H9 (cell line): ENCODE results near the gene ANGEL2. TPM values are rescaled to one million over a fixed set of nuclear protein-coding genes. Genes with fewer than 3 reads are reported as not detected.

Experiments used
- DNase-seq: peaks from one replicate; pipeline ENCODE4 v3.0.0-alpha.2; 2017
- H2AFZ ChIP-seq: one replicate; pipeline ENCODE4 v1.6.1; 2013; ENCODE audit warnings: mild to moderate bottlenecking, low read length, control low read depth, moderate library complexity
- H2AK5ac ChIP-seq: 2 replicates; pipeline ENCODE4 v1.6.1; 2013; ENCODE audit warnings: low read length, control low read depth, mixed read lengths; ENCODE audit not compliant: insufficient read length
- H2BK120ac ChIP-seq: one replicate; pipeline ENCODE4 v1.6.1; 2013; ENCODE audit warnings: low read depth, mild to moderate bottlenecking, low read length, control low read depth, inconsistent platforms; ENCODE audit not compliant: poor library complexity, severe bottlenecking
- H2BK12ac ChIP-seq: 2 replicates; pipeline ENCODE4 v1.6.1; 2013; ENCODE audit warnings: low read length, control low read depth, mixed read lengths, low read depth; ENCODE audit not compliant: insufficient read length
- H2BK15ac ChIP-seq: 2 replicates; pipeline ENCODE4 v1.6.1; 2013; ENCODE audit warnings: low read depth, low read length, control low read depth
- H2BK20ac ChIP-seq: one replicate; pipeline ENCODE4 v1.6.1; 2013; ENCODE audit warnings: low read depth, mild to moderate bottlenecking, low read length, control low read depth, inconsistent platforms; ENCODE audit not compliant: poor library complexity, severe bottlenecking
- H2BK5ac ChIP-seq: 2 replicates; pipeline ENCODE4 v1.6.1; 2013; ENCODE audit warnings: low read length, control low read depth, mixed read lengths; ENCODE audit not compliant: insufficient read length
- H3K14ac ChIP-seq: 2 replicates; pipeline ENCODE4 v1.6.1; 2013; ENCODE audit warnings: low read length, control low read depth; ENCODE audit not compliant: insufficient read depth
- H3K18ac ChIP-seq: 2 replicates; pipeline ENCODE4 v1.6.1; 2013; ENCODE audit warnings: low read depth, mild to moderate bottlenecking, mixed read lengths, low read length, control low read depth; ENCODE audit not compliant: insufficient read length
- H3K23ac ChIP-seq: 2 replicates; pipeline ENCODE4 v1.6.1; 2013; ENCODE audit warnings: low read length, control low read depth, mixed read lengths, low read depth; ENCODE audit not compliant: insufficient read length
- H3K23me2 ChIP-seq: 2 replicates; pipeline ENCODE4 v1.6.1; 2013; ENCODE audit warnings: low read depth, mild to moderate bottlenecking, mixed read lengths, low read length, control low read depth; ENCODE audit not compliant: insufficient read length, poor library complexity, severe bottlenecking
- H3K27ac ChIP-seq: 2 replicates; pipeline ENCODE4 v1.5.1; 2013; ENCODE audit warnings: low read length, control low read depth, mixed read lengths, low read depth; ENCODE audit not compliant: insufficient read length
- H3K27me3 ChIP-seq: 2 replicates; pipeline ENCODE4 v1.6.1; 2013; ENCODE audit warnings: low read length, control low read depth, inconsistent platforms; ENCODE audit not compliant: insufficient read depth
- H3K4ac ChIP-seq: 2 replicates; pipeline ENCODE4 v1.6.1; 2013; ENCODE audit warnings: low read depth, mild to moderate bottlenecking, control low read depth, inconsistent platforms, low read length, moderate library complexity
- H3K4me1 ChIP-seq: 2 replicates; pipeline ENCODE4 v1.6.1; 2013; ENCODE audit warnings: low read length, control low read depth, inconsistent platforms; ENCODE audit not compliant: insufficient read depth
- H3K4me2 ChIP-seq: 2 replicates; pipeline ENCODE4 v1.6.1; 2013; ENCODE audit warnings: low read length, control low read depth, mixed read lengths; ENCODE audit not compliant: insufficient read length, insufficient read depth
- H3K56ac ChIP-seq: 2 replicates; pipeline ENCODE4 v1.6.1; 2013; ENCODE audit warnings: low read depth, mild to moderate bottlenecking, mixed read lengths, low read length, control low read depth; ENCODE audit not compliant: insufficient read length
- H3K79me1 ChIP-seq: 2 replicates; pipeline ENCODE4 v1.6.1; 2013; ENCODE audit warnings: low read depth, mild to moderate bottlenecking, moderate library complexity, low read length, control low read depth, inconsistent platforms; ENCODE audit not compliant: insufficient read depth, poor library complexity, severe bottlenecking
- H3K79me2 ChIP-seq: 2 replicates; pipeline ENCODE4 v1.6.1; 2013; ENCODE audit warnings: low read length, control low read depth, inconsistent platforms; ENCODE audit not compliant: insufficient read depth
- H3K9ac ChIP-seq: 2 replicates; pipeline ENCODE4 v1.6.1; 2013; ENCODE audit warnings: low read length, control low read depth, mixed read lengths; ENCODE audit not compliant: insufficient read length; ENCODE audit errors: extremely low read depth
- H3K9me3 ChIP-seq: one replicate; pipeline ENCODE4 v1.6.1; 2013; ENCODE audit warnings: low read depth, low read length, inconsistent platforms; ENCODE audit not compliant: control insufficient read depth
- H3T11ph ChIP-seq: one replicate; pipeline ENCODE4 v1.6.1; 2013; ENCODE audit warnings: mild to moderate bottlenecking, low read length, control low read depth, inconsistent platforms
- H4K20me1 ChIP-seq: one replicate; pipeline ENCODE4 v1.6.1; 2013; ENCODE audit not compliant: control insufficient read depth, insufficient read length, insufficient read depth
- H4K5ac ChIP-seq: 2 replicates; pipeline ENCODE4 v1.6.1; 2013; ENCODE audit warnings: low read depth, mild to moderate bottlenecking, mixed read lengths, low read length, control low read depth; ENCODE audit not compliant: insufficient read length
- H4K8ac ChIP-seq: replicated peaks from 2 replicates; pipeline ENCODE4 v1.6.1; 2013; ENCODE audit warnings: low read length, control low read depth, mixed read lengths, low read depth; ENCODE audit not compliant: insufficient read length
- H4K91ac ChIP-seq: 2 replicates; pipeline ENCODE4 v1.6.1; 2013; ENCODE audit warnings: low read depth, mild to moderate bottlenecking, moderate library complexity, mixed read lengths, low read length, control low read depth; ENCODE audit not compliant: insufficient read length
- H3K27ac Mint-ChIP-seq, 3 experiments: 2 replicates in 2 of 3; 3 replicates in 1 of 3; pipeline ENCODE4 v1.8.0; 2020 to 2021; ENCODE audit warnings: mixed read lengths in 3 of 3, mild to moderate bottlenecking in 1 of 3, moderate library complexity in 1 of 3
- H3K27me3 Mint-ChIP-seq: 2 replicates; pipeline ENCODE4 v1.8.0; 2021; ENCODE audit warnings: low read depth, mild to moderate bottlenecking, moderate library complexity, mixed read lengths
- H3K36me3 Mint-ChIP-seq, 3 experiments: 2 replicates in 2 of 3; 3 replicates in 1 of 3; pipeline ENCODE4 v1.8.0; 2020 to 2021; ENCODE audit warnings: low read depth in 3 of 3, mixed read lengths in 3 of 3; ENCODE audit not compliant: insufficient read depth in 1 of 3
- H3K4me1 Mint-ChIP-seq, 2 experiments: 2 replicates each; pipeline ENCODE4 v1.8.0; 2020; ENCODE audit warnings: mixed read lengths in 2 of 2
- H3K4me3 Mint-ChIP-seq, 2 experiments: 2 replicates in 1 of 2; 3 replicates in 1 of 2; pipeline ENCODE4 v1.8.0; 2020 to 2021; ENCODE audit warnings: mild to moderate bottlenecking in 2 of 2, mixed read lengths in 2 of 2, moderate library complexity in 1 of 2
- H3K9me3 Mint-ChIP-seq, 2 experiments: 2 replicates in 1 of 2; 3 replicates in 1 of 2; pipeline ENCODE4 v1.8.0; 2020; ENCODE audit warnings: mild to moderate bottlenecking in 2 of 2, mixed read lengths in 2 of 2, moderate library complexity in 1 of 2
- CTCF ChIP-seq: fragments of 200-600 bp; sonication (generic); conservative IDR thresholded peaks from 3 replicates; pipeline ENCODE4 v1.8.0; 2021; ENCODE audit warnings: antibody characterized with exemption, mild to moderate bottlenecking
- WGBS: extraction: QIAGEN DNeasy Blood & Tissue Kit; methylation state at CpG from one replicate; pipeline ENCODE4 v1.1.7; 2013; ENCODE audit warnings: missing lambda C conversion rate, low lambda C conversion rate, mixed read lengths; ENCODE audit not compliant: insufficient read length; ENCODE audit errors: extremely low coverage; 5-methylcytosine and 5-hydroxymethylcytosine counted together
- total RNA-seq: library from RNA; stranded (reverse); gene quantifications from 2 replicates; pipeline ENCODE4 v1.2.1, GENCODE V29; 2021

ANGEL2 gene
- total RNA-seq, 1 experiment from 2014 or later = 47.8 TPM

DNA sequence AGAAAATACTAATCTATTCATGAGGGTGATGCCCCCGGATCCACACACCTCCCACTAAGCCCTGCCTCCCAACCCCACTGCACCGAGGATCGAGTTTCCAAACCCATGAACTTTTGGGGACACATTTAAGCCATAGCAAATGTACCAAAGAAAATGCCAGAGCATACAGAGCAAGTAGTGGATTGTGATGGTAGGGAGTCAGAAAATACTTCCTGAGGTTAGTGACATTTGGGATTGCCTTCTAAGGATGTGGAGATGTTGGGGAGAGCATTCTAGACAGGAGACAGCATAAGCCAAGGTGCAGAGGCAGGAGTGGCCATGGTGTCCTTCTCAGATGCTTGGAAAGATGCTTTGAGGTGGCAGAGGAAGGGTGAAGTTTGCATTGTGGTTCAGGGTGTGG lies 32.2 kb downstream of the ANGEL2 start:
- no peak overlapping the region for H3K56ac ChIP-seq
- H3K23me2 ChIP-seq = no peaks in the 10 kb centered on the region
- H3K36me3 Mint-ChIP-seq = peaks cover 45 to 86% (median 49%) of the 10 kb centered on the region in 3 experiments; a peak in 6 of 7 replicates
- no peak overlapping the region for H3K18ac ChIP-seq
- H3K4ac ChIP-seq = no peak overlapping the region
- H2BK12ac ChIP-seq = no peak overlapping the region
- WGBS = no CpG with 5 or more reads among the region's 3 CpGs
- peak; percentile 21 for DNase-seq
- H4K5ac ChIP-seq = no peak overlapping the region
- no peaks in the 10 kb centered on the region for H3K27me3 Mint-ChIP-seq
- no peak overlapping the region for H3K14ac ChIP-seq
- peaks cover 7% of the 10 kb centered on the region; the same call in 1 of the 2 replicates for H3K4me1 ChIP-seq
- H2BK20ac ChIP-seq = no peak overlapping the region
- no peaks in the 10 kb centered on the region for H3K9me3 Mint-ChIP-seq
- no peaks in the 10 kb centered on the region for H3K79me1 ChIP-seq
- H4K91ac ChIP-seq = no peak overlapping the region
- H2BK120ac ChIP-seq = no peak overlapping the region
- H3K27ac Mint-ChIP-seq = no peak overlapping the region
- H3T11ph ChIP-seq = no peak overlapping the region
- H3K79me2 ChIP-seq = no peaks in the 10 kb centered on the region
- no peak overlapping the region for H3K4me2 ChIP-seq
- no peaks in the 10 kb centered on the region for H3K27me3 ChIP-seq
- no peak overlapping the region for H2BK15ac ChIP-seq
- no peak overlapping the region for H3K4me3 Mint-ChIP-seq
- no peak overlapping the region for H2BK5ac ChIP-seq
- no peak overlapping the region for H2AFZ ChIP-seq
- H3K23ac ChIP-seq = no peak overlapping the region
- peaks cover 32 to 45% of the 10 kb centered on the region in 2 experiments for H3K4me1 Mint-ChIP-seq
- H4K8ac ChIP-seq = no peak overlapping the region
- H3K9me3 ChIP-seq = no peaks in the 10 kb centered on the region
- no peak for TF ChIP-seq CTCF
- H3K27ac ChIP-seq = no peak overlapping the region
- no peaks in the 10 kb centered on the region for H4K20me1 ChIP-seq
- no peak overlapping the region for H3K9ac ChIP-seq
- H2AK5ac ChIP-seq = no peak overlapping the region
